HuH-7 (cell line): Measurements from ENCODE around the gene ATP13A5.

Experiments used
- DNase-seq: peaks from one replicate; pipeline ENCODE4 v3.0.0; 2011; ENCODE audit warnings: low spot score

The ATP13A5 gene

DNA sequence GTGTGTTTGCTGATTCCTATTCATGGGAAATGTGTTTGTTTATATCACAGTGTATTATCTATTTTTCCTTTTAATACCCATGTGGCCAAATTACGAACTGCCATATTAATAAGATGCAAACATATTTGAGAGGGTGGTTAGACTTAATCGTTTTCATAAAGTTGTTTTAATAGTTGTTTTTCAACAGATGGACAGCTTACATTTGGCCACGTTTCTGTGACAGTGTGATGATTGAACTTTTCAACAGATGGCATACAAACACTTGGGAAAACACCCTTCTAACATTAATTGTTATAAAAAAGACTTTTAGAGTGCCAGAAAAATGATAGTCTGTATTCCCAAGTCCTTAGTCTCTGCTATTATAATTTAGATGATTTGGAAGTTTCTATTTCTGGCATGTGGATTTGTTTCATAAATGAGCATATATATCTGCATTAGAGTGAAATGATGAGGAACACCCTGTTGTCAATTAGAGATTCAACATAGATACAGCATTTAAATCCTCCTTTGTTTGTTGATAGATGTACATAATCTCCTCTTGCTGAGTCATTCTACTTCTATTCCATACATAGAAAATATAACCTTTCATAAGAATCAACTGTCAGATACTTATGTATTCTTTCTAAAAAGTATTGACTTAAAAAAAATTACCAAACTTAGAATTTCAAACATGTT is 124.4 kb downstream of the ATP13A5 start:
- DNase-seq, result no peak

DNA sequence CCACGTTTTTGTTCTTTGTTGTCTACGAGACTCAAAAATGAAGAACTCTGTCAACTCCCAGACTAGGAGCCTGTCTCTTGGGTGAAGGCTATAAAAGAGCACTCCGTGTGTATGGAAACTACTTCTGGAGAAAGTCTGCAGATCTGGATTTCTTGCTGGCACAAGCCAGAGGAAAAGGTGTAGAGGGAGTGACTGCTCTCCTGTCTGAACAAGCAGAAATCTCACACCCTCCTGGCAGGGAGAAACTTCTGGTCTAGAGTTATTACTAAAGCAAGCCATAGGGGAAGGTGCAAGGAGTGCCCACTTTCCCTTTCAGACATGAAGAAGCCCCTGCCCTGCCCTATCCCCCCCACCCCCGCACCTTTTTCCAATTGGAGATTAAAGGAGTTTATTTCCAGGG is 128.1 kb downstream of the ATP13A5 start:
- DNase-seq, result no peak

DNA sequence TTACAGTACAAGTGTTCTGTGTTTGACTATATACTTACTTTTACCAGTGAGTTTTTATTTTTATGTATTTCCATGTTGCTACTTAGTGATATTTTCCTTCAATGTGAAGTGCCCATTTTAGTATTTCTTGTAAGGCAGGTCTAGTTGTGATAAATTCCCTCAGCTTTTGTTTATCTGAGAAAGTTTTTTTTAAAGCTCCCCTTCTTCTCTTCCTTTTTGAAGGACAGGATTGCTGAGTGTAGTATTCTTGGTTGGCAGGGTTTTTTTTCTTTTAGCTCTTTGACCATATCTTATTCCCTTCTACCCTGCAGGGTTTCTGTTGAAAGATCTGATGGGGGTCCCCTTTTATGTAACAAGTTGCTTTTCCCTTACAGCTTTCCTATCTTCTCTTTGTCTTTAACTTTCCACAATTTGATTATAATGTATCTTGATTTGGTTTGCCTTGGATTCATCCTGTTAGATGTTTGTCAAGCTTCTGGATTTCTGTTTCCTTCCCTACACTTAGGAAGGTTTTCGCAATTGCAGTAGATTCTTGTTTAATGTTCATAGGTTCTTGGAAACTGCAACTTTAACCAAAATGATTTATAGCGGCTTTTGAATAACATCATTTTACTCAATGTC is 129.6 kb downstream of the ATP13A5 start:
- no peak for DNase-seq

DNA sequence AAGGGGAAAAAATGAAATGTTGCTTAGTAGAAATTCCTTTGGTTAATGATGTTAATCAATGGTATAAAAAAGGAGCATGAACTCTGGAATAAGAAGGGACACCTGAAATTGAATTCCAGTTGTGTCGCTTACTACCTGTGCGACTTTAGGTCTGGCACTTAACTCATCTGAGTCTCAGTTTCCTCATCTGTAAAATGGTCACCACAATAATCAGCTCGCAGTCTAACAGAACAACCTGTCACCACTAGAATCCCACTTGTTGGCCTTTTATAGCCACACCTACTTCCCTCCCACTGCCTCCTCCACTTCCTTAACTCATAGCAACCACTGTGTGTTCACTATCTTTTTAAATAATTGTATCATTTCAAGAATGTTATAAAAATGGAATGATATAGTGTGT is 135.0 kb downstream of the ATP13A5 start:
- DNase-seq, result no peak

DNA sequence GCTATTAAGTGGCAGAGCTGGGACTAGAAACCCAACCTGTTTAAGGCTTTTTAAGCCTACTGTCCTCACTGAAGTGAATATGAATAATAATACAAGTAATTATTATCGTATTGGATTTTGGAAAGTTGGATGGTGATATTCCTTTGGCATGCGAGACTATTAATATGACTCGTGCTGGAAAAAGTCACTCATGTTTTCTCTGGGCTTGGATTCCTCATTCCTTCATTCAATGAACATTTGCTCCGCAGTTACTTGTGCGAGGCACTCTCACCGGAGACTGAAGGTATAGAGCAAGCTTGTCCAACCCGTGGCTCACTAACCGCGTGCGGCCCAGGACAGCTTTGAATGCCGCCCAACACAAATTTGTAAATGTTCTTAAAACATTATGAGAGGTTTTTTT is 136.8 kb downstream of the ATP13A5 start:
- DNase-seq, result no peak

DNA sequence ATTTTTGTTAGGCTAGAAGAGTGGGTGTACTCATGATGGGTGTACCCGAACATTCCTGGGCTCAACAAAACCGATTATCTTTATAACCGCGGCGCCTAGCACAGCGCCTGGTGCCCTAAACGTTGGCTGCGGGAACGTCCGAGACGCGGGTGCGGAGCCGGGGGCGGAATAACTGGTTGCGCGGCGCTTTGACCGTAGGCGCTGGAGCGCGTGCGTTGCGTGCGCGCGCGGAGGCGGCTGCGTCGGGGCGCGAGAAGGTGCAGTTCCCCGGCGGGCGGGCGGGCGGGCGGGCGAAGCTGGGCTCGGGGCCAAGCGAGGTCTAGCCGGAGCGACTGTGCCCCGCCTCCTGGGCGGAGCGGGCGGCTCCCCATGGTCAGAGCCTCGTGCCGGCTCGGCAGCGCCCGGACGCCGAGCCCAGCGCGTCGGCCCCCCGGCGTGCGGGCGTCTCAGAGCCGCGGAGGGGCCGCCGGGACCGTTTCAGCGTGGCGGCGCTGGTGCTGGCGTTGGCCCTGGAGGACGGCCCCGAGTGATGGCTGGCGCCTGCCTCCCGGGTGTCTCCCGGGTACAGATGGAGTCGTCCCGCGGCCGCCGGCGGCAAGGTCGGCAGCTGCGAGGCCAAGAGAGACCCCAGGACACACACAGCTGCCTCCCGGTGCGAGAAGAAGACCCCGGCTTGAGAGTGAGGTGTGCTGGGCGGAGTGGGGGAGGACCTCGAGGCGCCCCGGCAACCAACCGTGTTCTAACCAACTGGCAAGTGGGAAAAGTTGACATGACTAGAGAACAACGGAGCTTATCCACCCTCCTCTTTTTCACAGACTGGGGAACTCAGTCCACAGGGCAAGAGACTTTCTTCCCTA is 137.5 kb downstream of the ATP13A5 start, which contains the start of gene PLAAT1:
Gene PLAAT1 (plus strand): TSS at position 373 of the 857 bp plus-strand sequence. CDS start 14,429 bp downstream, outside the sequence.
- DNase-seq, result no peak

DNA sequence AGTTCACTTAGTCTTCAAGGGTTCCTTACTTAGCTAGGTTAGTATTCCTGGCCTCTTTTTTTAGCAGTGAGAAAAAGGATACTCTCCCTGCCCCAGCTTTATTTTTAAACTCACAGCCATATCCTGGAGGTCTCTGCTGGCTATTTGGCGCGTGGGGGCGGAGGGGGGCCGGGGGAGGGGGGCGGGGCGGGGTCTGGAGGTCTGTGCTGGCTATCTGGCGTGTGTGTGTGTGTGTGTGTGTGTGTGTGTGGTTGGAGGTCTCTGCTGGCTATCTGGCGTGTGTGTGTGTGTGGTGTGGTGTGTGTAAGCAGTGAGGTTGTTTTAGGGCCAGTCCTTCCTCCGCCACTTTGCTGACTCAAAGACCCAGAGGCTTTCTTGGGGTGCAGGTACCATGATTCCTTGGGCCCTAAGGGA is 138.1 kb downstream of the ATP13A5 start:
- DNase-seq, result no peak

DNA sequence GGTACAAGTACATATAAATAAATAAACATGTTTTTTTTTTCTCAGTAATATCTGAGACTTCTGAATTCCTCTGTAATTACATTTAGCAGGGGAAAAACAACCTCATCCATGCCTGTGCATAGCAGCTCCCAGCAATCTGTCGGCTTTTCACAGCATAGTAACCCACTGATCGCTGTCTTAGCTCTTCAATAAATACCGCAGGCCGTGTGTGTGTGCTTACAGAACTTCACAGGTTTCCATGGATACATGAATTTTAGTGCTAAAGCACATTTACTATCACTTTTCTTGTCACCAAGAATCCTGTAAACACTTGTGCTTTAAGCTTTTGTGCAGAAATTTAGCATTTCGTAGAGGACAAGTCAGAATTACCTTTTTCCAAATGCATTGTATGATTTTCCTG is 141.5 kb downstream of the ATP13A5 start:
- no peak for DNase-seq

DNA sequence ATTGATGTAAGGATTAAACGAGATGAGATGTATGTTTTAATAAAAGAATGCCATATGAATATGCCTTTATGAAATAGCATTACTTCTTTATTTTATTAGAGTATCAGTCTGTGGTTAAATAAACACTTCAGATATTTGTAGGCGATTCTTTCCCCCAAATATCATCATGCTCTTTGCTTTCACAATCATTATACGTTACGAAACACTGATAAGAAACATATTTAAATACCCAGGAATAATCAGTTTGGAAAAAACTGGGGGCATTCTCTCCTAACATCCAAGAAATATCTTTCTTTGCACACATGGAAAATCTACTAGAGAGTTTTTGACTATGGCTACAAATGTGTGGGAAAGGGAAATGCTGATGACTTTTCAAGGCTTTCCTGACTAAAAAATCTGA is 142.0 kb downstream of the ATP13A5 start:
- no peak for DNase-seq

DNA sequence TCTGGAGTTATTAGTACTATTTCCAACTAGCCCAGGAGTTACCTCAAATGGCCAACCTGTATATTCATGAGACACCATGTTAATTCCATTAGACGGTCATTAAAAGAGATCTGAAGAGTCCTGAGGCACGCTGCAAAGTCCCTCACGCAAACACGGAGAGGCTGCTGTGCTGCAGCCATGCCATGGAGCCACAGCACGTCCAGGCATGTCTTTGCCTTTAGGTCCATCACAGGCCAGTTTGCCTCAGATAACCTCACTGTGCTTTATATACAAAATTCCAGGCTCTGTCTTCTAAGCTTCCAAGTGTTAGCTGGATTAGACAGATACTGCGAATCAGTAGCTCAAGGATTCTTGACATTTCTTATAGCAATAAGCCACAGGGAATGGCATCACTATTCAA is 147.4 kb downstream of the ATP13A5 start:
- no peak for DNase-seq

DNA sequence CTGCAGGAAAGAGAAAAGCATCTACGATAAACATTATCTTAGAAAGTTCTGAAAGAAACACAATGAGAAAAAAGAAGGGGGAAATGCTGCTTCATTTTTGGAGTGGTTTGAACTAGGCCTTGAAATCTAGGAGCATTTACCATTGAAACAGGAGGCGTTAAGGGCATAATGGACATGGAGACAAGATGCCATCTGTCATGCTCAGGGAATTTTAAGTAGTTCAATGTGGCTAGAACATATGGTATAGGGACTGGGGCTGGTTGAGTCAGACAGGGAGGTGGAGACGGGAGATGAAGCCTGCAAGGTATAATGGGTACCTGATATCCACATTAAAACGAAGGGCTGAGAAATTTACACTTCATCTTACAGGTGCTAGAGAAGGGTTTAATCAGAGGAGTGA is 147.9 kb downstream of the ATP13A5 start:
- no peak for DNase-seq

DNA sequence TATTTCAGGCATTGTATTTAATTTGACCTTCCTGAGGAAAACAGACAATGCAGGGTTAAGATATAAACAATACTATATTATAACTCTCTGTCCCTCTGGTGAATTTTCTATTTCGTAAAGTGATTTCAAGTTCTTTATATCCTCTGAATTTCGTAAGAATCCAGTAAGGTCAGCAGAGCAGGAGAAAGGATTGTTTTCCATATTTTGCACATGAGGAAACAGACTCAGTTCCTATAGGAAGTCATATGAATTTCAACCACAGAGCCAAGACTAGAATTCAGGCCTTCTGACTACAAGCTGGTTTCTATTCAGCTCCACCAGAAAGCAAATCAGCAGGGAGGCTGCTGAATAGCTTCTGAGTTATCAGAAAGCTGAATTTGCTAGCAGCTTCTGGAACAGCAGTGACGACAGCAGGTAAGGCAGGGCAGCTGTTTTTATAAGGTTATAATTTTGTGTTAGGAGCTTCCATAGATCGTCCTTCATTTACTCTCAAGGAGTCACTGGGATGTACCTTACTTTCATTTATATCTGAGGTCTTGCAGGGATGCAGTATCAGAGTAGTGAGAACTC is 148.6 kb downstream of the ATP13A5 start:
- DNase-seq, result no peak

DNA sequence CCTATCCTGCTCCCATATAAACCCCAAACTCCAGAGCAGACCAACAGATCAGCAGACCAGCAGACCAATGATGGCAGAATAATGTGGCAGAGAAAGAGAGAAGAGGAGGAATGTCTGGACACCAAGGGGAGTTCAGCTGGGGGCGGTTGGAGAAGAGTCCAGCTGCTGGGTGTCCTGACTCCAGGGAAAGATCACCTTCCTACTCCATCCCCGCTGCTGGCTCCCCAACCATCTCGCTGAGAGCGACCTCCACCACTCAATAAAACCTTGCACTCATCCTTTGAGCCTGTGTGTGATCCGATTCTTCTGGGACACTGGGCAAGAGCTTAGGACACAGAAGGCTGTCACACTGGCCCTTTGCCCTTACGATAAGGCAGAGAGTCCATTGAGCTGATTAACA is 150.3 kb downstream of the ATP13A5 start:
- no peak for DNase-seq

DNA sequence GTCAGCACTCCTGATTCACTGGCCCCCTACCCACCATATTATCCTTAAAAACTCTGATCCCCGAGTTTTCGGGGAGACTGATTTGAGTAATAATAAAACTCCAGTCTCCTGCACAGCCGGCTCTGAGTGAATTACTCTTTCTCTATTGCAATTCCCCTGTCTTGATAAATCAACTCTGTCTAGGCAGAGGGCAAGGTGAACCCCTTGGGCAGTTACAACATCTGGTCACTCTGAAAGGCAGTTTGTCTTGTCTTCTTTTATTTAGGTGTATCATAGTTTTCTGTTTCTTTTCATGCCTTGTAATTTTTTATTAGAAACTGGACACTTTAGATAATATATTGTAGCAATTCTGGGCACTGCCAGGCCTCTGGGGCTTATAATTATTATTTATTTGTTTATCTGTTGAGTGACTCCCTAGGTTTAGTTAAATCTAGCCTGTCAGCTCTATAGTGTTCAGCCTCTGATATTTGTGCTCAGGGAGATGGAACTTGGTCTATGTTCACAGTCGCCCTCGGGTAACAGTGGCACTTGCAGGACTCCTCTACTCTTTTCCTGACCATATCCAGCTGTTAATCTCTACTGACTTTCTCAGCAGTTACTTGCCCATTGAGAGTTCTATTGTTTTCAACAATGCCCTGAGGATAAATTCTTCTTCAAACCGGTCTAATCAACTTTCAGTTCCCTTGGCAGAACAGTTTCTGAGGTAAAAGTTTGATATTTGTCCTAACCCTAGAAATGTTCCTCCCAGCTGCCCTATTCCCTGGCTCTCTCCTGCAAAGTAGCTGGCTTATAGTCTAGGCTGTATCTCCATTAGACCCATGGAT is 153.0 kb downstream of the ATP13A5 start:
- no peak for DNase-seq
